DMS53 treated with DMSO at 0.1 percent for 48 hours (cell line): Measurements from ENCODE around the gene ACER1.

Experiments used
- DNase-seq: peaks from one replicate; lab custom pipeline; 2025; ENCODE audit not compliant: unreplicated experiment; lab: John Stamatoyannopoulos, UW

The ACER1 gene

DNA sequence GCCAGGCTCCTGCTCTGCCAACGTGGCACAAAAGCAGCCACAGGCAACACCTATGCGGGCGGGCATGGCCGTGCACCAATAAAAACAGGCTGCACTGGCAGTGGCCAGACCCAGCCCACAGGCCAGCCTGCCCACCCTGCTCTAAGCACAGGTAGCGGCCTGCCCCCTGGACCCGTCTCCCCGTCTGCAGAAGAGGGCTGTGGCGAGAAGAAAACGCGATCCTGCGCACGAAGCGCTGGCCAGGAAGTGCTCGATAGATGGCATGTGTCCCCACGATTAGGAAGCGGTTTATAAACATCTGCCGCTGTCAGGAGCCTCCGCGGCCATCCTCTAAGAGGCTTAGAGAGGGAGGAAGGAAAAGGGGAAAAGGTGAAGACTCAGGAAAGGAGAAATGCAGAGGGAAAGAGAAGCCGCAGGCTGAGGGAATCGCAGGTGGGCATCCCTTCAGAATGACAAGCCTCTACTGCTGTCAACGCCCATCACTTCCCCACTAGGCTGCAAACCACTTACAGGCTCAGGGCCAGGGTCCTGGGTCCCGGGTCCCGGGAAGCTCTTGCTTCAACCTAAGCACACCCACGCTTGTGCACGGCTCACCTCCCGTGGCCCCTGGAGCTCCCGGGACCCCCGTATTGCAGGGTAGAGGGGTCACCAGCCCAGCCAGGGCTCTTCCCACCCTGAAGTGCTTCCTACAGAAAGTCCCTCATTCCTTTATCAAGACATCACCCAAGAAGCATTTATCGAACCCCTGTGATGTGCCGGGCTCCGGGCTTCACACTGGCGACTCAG, 64.1 kb downstream of the ACER1 start:
- no peak for DNase-seq

DNA sequence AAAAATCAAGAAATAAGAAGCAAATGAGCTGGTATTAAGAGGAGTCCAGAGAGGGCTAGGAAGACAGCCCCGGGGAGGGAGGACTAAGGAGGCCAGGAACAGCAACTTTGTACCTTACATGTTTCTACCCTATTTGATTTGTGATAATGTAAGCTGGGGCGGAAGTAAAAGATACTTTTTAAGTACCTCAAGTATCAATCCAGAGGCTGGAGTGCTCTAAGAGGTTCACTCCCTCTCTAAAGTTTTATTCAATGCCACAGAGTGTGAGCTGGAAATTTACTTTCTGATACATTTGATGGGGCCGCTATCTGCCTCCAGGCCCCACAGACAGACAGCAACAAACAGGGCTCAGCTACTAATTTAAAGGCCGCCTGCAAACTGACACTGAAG, 65.0 kb downstream of the ACER1 start:
- no peak for DNase-seq

DNA sequence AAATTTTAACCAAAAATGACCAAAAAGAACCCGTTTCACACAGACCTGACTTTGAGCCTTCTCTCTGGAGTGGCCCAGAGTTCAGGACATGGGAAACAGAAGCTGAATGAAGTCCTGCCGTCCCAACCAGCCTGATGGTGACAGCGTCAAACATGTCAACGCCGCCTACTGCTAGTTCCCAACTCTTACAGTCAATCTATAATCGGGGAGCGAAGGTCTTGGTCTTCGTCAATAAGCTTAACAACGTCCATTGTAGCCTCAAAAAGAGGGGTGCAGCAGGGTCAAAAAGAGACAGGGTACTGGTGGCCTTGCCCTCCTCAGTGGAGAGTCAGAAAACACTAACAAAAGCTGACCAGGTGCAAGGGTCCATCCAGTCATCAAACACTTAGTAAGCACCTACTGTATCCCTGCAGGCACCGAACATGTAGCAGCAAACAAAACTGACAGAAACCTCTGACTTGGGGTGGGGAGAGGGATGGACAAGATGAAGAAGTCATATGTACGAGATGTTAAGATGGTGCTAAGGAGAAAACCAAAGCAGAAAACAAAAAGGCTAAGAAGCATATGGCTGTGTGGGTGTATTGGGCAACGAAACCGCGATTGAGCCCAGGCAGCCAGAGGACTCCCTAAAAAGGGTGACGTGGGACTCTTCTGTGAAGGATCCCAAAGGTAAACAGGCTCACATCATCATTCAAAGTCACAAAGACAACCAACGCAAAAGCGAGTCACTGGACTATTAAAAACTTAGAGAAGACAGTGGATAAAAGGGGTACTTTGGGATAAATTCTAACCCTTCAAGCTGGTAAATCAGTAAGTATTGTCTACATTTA, 65.6 kb downstream of the ACER1 start:
- no peak for DNase-seq

DNA sequence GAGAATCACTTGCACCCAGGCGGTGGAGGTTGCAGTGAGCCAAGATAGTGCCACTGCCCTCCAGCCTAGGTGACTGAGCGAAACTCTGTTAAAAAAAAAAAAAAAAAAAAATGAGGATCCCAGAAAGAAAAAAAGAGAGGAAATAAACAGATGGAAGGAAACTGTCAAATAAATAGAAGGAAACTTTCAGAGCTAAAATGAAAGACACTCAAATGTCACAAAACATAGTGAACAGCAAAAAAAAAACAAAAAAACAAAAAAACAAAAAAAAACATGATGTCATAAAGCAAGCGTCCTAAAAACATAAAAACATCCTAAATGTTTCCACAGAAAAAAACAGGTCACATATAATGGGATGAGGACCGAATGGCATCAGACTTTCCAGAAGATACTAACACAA, 68.6 kb downstream of the ACER1 start:
- DNase-seq: no peak

DNA sequence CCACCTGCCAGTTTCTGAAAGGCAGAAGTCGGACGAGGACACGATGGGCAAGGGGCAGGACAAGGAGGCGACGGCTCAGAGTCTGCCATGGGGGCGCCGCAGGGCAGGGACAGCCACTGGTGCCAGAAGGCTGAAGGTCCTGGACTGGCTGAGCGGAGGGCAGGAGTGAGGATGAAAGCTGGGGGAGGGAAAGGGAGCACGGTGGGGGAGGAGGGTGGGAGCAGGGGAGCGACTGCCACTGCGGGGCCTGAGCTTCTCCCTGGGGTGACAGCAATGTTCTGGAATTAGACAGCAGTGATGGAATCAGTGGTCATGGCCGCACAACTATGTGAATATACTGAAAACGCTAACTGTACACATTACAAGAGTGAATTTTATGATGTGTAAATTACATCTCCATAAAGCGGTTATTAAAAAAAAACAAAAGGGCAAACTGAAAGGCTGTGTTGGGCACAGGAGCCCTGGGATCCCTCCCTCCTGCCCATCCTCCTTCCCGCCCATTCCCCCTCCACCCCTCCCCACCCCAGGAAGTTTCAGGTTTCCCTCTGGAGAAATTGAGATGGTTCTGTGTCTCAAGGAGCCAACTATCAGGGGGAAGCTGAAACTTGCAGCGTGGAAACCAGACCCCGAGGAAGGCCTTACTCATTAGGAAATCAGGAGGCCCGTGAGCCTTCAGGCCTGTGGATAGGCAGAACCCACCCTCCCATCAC, 69.5 kb downstream of the ACER1 start:
- DNase-seq: no peak

DNA sequence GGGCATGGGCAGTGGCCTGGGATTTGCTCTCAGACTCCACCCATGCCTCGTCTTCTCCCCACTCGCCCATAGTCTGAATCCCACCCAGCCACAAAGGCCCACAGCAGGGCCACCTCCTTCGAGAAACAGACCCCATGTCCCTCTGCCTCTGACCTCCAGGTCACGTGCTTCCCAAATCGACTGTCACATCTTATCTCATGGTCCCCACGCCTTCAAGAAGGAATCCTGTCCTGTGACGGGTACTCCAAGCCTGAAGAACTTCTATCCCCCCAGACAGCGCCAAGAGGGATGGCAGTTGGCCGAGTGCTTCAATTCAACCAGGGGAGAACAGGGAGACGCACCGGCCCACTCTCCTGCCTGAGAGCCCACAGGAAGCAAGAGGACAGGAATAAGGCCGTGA, 70.1 kb downstream of the ACER1 start:
- no peak for DNase-seq

DNA sequence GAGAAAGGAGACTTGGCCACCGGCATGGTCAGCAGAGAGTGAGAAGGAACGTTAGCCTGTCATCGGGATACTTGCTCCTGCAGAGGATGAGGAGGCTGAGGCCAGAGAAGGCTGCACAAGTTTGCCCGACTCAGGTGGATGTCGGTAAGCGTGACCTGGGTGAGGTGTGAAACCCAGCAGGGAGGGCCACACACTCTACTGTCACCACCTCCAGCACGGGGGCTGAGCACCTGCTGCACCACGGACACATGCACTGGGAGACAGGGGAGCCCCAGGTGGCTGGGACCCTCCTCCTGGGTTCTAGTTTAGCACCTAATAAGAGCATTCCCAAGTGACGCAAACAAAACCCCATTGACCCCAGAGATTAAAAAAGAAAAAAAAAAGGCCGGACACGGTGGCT, 70.9 kb downstream of the ACER1 start:
- DNase-seq: no peak

DNA sequence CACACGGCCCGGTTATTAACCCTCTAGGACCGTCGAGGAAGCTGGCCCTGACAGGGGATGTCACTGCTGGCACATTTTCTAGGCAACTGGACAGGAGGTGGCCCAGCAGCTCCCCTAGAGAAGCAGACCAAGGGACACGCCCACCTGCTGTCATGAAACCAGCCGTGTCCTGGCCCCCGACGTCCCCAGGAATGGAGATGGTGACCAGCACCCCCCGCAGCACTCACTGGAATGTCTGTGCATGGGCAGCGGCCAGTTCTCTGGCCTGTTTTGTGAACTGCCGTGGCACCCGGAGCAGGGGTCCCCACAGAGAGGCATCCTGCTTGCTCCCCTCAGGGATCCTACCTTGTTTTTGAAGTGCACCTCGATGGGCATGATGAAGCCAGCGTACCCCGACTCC, 71.5 kb downstream of the ACER1 start:
- no peak for DNase-seq

DNA sequence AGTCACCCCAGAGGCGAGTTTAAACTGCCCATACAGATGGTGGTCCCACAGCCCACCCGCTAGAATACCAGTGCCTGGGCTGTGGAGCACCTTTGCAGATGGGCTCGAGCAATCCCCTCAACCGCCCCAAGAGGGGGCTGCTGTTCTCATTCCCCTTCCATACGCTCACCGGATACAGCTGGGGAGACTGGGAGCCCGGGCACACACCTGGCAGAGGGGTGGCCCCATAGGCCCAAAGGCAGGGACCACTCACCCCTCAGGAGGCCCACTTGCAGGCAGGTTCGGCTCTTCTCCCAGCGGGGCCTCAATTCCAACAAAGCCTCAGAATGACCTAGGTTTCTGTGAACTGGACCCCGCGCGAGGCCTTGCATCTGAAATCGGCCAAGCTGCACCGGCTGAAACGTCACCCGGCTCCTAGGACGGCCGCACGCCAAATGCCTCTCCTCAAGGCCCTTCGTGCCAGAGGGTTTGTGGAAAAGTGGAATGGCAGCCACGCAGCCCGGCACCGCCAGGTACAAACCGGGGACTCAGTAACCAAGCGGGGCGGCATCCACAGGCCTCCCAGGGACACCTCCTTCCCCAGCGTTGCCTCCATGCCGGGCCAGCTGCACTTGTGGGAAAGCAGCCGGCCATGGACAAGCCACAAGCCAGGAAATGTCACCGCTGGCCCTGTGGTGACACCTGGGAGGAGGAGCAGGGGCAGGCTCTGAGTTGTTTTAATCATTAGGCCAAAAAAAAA, 72.3 kb downstream of the ACER1 start:
- no peak for DNase-seq

DNA sequence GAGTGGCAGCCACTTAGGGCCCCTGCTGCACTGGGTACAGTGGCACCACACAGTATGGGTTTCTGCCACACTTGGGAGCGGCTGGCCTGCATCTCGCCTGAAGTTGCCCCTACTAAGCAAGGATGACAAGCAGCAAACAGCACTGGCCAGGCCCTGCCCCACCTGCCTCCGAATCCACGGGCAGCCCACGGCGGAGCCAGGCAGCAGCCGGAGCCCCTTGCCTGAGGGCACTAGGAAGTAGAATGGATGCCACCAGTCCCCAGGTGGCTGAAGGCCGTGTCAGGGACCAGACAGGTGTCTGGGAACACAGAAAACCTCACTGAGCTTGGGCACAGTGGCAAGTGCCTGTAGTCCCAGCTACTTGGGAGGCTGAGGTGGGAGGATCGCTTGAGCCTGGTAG, 73.0 kb downstream of the ACER1 start:
- no peak for DNase-seq

DNA sequence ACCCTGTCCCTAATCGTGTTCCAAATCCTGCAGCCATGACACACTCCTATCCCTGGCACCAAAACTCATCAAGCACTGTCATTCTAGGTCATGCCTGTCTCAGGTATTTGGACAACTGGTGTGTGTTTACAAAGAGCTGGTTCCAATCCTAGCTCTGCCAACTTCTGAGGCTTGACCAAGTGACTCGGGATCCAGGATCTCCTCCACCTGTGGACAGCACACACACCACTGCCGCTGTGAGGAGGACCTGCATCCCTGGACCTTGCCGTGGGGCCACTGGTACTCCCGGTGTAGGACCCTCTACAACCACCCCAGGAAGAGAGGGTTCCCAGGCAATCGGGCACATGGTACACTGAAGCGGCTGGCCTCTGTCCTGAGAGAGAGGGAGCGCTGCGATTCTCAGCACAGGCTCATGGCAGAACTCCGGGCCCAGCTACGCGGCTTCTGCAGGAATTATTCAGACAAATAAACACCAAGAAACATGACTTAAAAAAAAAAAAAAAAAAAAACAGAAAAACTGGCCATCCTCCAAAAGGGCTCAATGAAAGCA, 74.0 kb downstream of the ACER1 start:
- DNase-seq: no peak

DNA sequence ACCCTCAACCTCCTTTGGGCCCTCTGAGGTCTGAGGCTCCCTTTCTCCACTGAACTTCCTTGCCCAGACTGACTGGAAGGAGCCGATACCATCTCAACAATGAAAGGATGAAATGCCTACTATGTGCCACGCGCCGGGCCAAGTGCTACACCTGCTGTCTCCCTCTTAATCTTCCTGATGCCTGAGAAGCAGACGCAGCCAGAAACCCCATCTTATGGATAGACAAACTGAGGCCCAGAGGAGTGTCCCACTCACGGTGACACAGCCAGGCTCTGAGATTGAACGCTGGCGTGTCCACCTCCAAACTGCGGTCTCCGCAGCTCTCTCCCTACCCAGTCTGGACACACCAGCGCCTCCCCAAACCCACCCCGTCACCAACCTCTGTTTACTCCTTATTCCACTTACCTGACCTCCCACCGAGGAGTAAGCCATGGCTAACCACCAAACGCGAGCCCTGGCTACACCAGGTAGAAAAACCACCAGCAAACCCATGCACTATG, 74.5 kb downstream of the ACER1 start:
- no peak for DNase-seq
